ENCODE results near the gene FYTTD1. TPM values are rescaled to one million over a fixed set of nuclear protein-coding genes. Genes with fewer than 3 reads are reported as not detected.

FYTTD1 gene
- total RNA-seq, 4 donors from 2014 or later, result 18.3 to 94.6 (median 33.6) TPM

DNA sequence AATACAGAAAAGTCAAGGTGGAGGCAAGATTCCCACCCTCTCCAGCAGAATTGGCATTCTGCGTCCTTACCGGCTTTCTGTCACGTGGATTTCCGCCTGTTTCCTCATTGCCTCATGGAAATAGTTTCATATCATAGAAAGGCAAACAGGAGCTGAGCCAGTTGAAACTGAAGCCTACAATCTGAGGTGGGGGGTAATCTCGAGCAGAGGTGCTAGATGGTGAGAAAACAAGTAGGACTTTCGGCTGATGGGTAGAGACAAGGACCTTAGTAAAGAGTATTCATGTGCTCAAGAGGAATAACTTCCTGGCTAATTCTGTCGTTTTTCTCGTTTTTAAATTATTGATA is 81.3 kb downstream of the FYTTD1 start:
- intact Hi-C loops (cut with DNase I; ENCODE audit: low total_unique reads), result no loop called here
- TF ChIP-seq, protein P1, sequence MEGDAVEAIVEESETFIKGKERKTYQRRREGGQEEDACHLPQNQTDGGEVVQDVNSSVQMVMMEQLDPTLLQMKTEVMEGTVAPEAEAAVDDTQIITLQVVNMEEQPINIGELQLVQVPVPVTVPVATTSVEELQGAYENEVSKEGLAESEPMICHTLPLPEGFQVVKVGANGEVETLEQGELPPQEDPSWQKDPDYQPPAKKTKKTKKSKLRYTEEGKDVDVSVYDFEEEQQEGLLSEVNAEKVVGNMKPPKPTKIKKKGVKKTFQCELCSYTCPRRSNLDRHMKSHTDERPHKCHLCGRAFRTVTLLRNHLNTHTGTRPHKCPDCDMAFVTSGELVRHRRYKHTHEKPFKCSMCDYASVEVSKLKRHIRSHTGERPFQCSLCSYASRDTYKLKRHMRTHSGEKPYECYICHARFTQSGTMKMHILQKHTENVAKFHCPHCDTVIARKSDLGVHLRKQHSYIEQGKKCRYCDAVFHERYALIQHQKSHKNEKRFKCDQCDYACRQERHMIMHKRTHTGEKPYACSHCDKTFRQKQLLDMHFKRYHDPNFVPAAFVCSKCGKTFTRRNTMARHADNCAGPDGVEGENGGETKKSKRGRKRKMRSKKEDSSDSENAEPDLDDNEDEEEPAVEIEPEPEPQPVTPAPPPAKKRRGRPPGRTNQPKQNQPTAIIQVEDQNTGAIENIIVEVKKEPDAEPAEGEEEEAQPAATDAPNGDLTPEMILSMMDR (IDR thresholded peaks at IDR 0.05), result no peak
- no peak for TF ChIP-seq POLR2AphosphoS5 (IDR thresholded peaks at IDR 0.05)
- TF ChIP-seq POLR2A (IDR thresholded peaks at IDR 0.05), result no peak
- no peak for TF ChIP-seq EP300 (IDR thresholded peaks at IDR 0.05; ENCODE audit: low read depth)
- Histone ChIP-seq H3K4me3 (no peak overlapping the region), H3K27ac (no peak overlapping the region), H3K9me3 (no peaks in the 10 kb centered on the region), H3K27me3 (no peaks in the 10 kb centered on the region), H3K4me1 (peaks cover 0 to 6% (median 0%) of the 10 kb centered on the region in 4 donors), H3K36me3 (peaks cover 0 to 64% (median 27%) of the 10 kb centered on the region in 4 donors)
- no peak for DNase-seq
- 79 to 82% methylated on average over 8 of the region's 8 CpGs for WGBS, 2 donors (ENCODE audit: low coverage in 1 of 2)
- in situ Hi-C loops (cut with MboI; ENCODE audit: low pct_ligation_motif_present in 1 of 4, low pct_unique_long_range_greater_than_20kb in 1 of 4, low sequenced_read_pairs in 3 of 4), result no loop called here

DNA sequence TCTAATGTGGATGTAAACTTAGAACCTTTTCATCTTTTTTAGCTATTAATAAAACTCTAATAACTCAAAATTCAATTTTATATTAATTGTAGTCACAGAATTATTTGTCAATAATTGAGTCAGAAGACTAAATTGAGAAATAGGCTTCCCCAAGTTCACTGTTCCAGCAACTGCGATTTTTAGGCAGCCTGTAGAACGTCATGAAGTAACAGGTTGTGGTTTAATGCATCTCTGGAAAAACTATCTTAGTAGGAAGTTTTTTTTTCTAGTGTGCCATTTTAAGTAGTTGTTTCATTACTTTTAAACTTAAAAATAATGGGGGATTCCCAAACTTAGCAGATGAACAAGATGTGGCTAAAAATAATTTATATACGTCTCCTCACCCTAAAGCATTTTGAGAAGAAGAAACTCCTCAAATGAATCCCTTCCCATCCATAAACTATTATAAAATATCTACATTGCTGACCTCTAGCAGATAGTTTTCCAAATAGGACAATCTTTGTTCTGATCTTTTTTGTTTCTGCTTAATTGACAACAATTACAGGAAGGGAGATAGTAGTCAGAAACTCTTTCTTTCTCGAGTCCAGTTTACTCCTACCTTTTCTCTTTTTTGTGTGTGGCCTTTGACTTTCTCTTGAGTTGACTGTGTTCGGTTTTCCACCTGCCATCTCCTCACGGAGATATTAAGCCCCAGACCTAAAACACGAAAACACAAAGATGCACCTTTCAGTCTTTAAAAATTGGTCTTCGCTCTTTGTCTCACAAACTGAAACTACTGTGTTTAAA is 84.4 kb downstream of the FYTTD1 start:
- Histone ChIP-seq H3K27me3 (no peaks in the 10 kb centered on the region), H3K4me1 (peaks cover 0 to 3% (median 0%) of the 10 kb centered on the region in 4 donors), H3K4me3 (no peak overlapping the region), H3K9me3 (no peaks in the 10 kb centered on the region), H3K27ac (no peak overlapping the region), H3K36me3 (peaks cover 0 to 64% (median 25%) of the 10 kb centered on the region in 4 donors)
- in situ Hi-C loops (cut with MboI; ENCODE audit: low pct_ligation_motif_present in 1 of 4, low pct_unique_long_range_greater_than_20kb in 1 of 4, low sequenced_read_pairs in 3 of 4) (no loop called here), intact Hi-C loops (cut with DNase I; ENCODE audit: low total_unique reads) (no loop called here)
- no peak for DNase-seq
- 81 to 88% methylated on average over 8 of the region's 8 CpGs for WGBS, 2 donors (ENCODE audit: low coverage in 1 of 2)
- no peak for TF ChIP-seq POLR2A (IDR thresholded peaks at IDR 0.05)
- TF ChIP-seq, protein P1 (IDR thresholded peaks at IDR 0.05), result no peak
- no peak for TF ChIP-seq POLR2AphosphoS5 (IDR thresholded peaks at IDR 0.05)
- no peak for TF ChIP-seq EP300 (IDR thresholded peaks at IDR 0.05; ENCODE audit: low read depth)

DNA sequence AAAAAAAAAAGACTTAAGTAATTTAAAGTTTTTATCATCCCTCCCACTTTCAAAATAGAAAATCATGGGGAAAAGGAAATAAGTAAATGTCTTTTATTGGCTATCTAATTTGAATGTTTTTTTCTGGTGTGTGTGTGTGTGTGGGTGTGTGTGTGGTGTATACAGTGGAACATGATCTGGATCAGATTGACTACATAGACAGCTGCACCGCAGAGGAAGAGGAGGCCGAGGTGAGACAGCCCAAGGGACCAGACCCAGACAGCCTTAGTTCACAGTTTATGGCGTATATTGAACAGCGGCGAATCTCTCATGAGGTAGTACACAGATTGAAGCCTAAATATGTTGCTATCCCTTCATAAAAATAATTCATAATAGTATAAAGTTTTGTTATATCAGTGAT is 85.8 kb downstream of the FYTTD1 start:
- TF ChIP-seq, protein P1 (IDR thresholded peaks at IDR 0.05), result no peak
- TF ChIP-seq POLR2AphosphoS5 (IDR thresholded peaks at IDR 0.05) (no peak), POLR2A (IDR thresholded peaks at IDR 0.05) (no peak), EP300 (IDR thresholded peaks at IDR 0.05; ENCODE audit: low read depth) (no peak)
- in situ Hi-C loops (cut with MboI; ENCODE audit: low pct_ligation_motif_present in 1 of 4, low pct_unique_long_range_greater_than_20kb in 1 of 4, low sequenced_read_pairs in 3 of 4), result no loop called here
- Histone ChIP-seq H3K27me3 (no peaks in the 10 kb centered on the region), H3K36me3 (peaks cover 0 to 76% (median 30%) of the 10 kb centered on the region in 4 donors), H3K4me1 (no peaks in the 10 kb centered on the region), H3K4me3 (no peak overlapping the region), H3K9me3 (no peaks in the 10 kb centered on the region), H3K27ac (no peak overlapping the region)
- 81% methylated on average over 5 of the region's 5 CpGs; no CpG with 5 or more reads in 1 of the 2 donors for WGBS, 2 donors (ENCODE audit: low coverage in 1 of 2)
- DNase-seq, result no peak
- intact Hi-C loops (cut with DNase I; ENCODE audit: low total_unique reads), result no loop called here

DNA sequence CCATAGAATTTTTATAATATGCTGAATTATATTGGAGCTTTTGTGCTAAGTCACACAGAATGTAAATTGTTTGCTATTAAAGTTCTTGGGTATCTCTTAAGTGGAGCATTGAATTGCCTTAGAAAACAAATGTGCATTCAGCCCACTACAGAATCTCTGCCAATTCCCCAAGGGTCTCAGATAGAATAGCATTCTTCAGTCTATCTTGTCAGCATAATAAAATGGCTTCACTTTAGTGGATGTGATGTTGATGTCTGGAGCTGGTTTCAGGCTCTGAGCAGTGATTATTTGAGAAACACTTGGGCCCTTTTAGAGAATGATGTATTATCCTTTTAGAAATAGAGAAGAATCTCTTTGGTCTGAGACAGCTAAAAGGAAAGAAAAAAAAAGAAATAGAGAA is 86.6 kb downstream of the FYTTD1 start:
- no peaks in the 10 kb centered on the region for H3K4me1 ChIP-seq
- no peaks in the 10 kb centered on the region for H3K9me3 ChIP-seq
- in situ Hi-C loops (cut with MboI; ENCODE audit: low pct_ligation_motif_present in 1 of 4, low pct_unique_long_range_greater_than_20kb in 1 of 4, low sequenced_read_pairs in 3 of 4), result no loop called here
- no peak for DNase-seq
- H3K36me3 ChIP-seq, result peaks cover 0 to 76% (median 31%) of the 10 kb centered on the region in 4 donors
- no peaks in the 10 kb centered on the region for H3K27me3 ChIP-seq
- H3K27ac ChIP-seq, result no peak overlapping the region
- TF ChIP-seq, protein P1 (IDR thresholded peaks at IDR 0.05), result no peak
- TF ChIP-seq POLR2AphosphoS5 (IDR thresholded peaks at IDR 0.05) (no peak), EP300 (IDR thresholded peaks at IDR 0.05; ENCODE audit: low read depth) (no peak), POLR2A (IDR thresholded peaks at IDR 0.05) (no peak)
- intact Hi-C loops (cut with DNase I; ENCODE audit: low total_unique reads), result no loop called here
- H3K4me3 ChIP-seq, result no peak overlapping the region

Other genes with a start within 250 kb of the FYTTD1 start
- gene BDH1, start 193.9 kb upstream of the FYTTD1 start, total RNA-seq, result 100 to 1,000 TPM; 127 to 258 (median 197) TPM
- gene RUBCN, start 13.0 kb upstream of the FYTTD1 start, total RNA-seq, result 10 to 100 TPM; 32.2 to 64.7 (median 54.8) TPM
- 100 to 1,000 TPM in 1 of 4 donors, 10 to 100 TPM in 3; 36.0 to 122 (median 51.2) TPM for gene LRCH3, start 41.4 kb downstream of the FYTTD1 start, total RNA-seq
- 100 to 1,000 TPM; 287 to 381 (median 347) TPM for gene RPL35A, start 200.3 kb downstream of the FYTTD1 start, total RNA-seq
- gene LMLN, start 210.3 kb downstream of the FYTTD1 start, total RNA-seq, result 10 to 100 TPM in 1 of 4 donors, 1 to 10 TPM in 2, under 1 TPM in 1; 1.00 to 11.2 (median 6.4) TPM